H9 (cell line): ENCODE data around the gene ZFAND3. TPM values are rescaled to one million over a fixed set of nuclear protein-coding genes. Genes with fewer than 3 reads are reported as not detected.

Experiments
- DNase-seq: peaks from one replicate; pipeline ENCODE4 v3.0.0-alpha.2; 2017
- H2AFZ ChIP-seq: one replicate; pipeline ENCODE4 v1.6.1; 2013; ENCODE audit warnings: mild to moderate bottlenecking, low read length, control low read depth, moderate library complexity
- H2AK5ac ChIP-seq: 2 replicates; pipeline ENCODE4 v1.6.1; 2013; ENCODE audit warnings: low read length, control low read depth, mixed read lengths; ENCODE audit not compliant: insufficient read length
- H2BK120ac ChIP-seq: one replicate; pipeline ENCODE4 v1.6.1; 2013; ENCODE audit warnings: low read depth, mild to moderate bottlenecking, low read length, control low read depth, inconsistent platforms; ENCODE audit not compliant: poor library complexity, severe bottlenecking
- H2BK12ac ChIP-seq: 2 replicates; pipeline ENCODE4 v1.6.1; 2013; ENCODE audit warnings: low read length, control low read depth, mixed read lengths, low read depth; ENCODE audit not compliant: insufficient read length
- H2BK15ac ChIP-seq: 2 replicates; pipeline ENCODE4 v1.6.1; 2013; ENCODE audit warnings: low read depth, low read length, control low read depth
- H2BK20ac ChIP-seq: one replicate; pipeline ENCODE4 v1.6.1; 2013; ENCODE audit warnings: low read depth, mild to moderate bottlenecking, low read length, control low read depth, inconsistent platforms; ENCODE audit not compliant: poor library complexity, severe bottlenecking
- H2BK5ac ChIP-seq: 2 replicates; pipeline ENCODE4 v1.6.1; 2013; ENCODE audit warnings: low read length, control low read depth, mixed read lengths; ENCODE audit not compliant: insufficient read length
- H3K14ac ChIP-seq: 2 replicates; pipeline ENCODE4 v1.6.1; 2013; ENCODE audit warnings: low read length, control low read depth; ENCODE audit not compliant: insufficient read depth
- H3K18ac ChIP-seq: 2 replicates; pipeline ENCODE4 v1.6.1; 2013; ENCODE audit warnings: low read depth, mild to moderate bottlenecking, mixed read lengths, low read length, control low read depth; ENCODE audit not compliant: insufficient read length
- H3K23ac ChIP-seq: 2 replicates; pipeline ENCODE4 v1.6.1; 2013; ENCODE audit warnings: low read length, control low read depth, mixed read lengths, low read depth; ENCODE audit not compliant: insufficient read length
- H3K23me2 ChIP-seq: 2 replicates; pipeline ENCODE4 v1.6.1; 2013; ENCODE audit warnings: low read depth, mild to moderate bottlenecking, mixed read lengths, low read length, control low read depth; ENCODE audit not compliant: insufficient read length, poor library complexity, severe bottlenecking
- H3K27ac ChIP-seq: 2 replicates; pipeline ENCODE4 v1.5.1; 2013; ENCODE audit warnings: low read length, control low read depth, mixed read lengths, low read depth; ENCODE audit not compliant: insufficient read length
- H3K27me3 ChIP-seq: 2 replicates; pipeline ENCODE4 v1.6.1; 2013; ENCODE audit warnings: low read length, control low read depth, inconsistent platforms; ENCODE audit not compliant: insufficient read depth
- H3K4ac ChIP-seq: 2 replicates; pipeline ENCODE4 v1.6.1; 2013; ENCODE audit warnings: low read depth, mild to moderate bottlenecking, control low read depth, inconsistent platforms, low read length, moderate library complexity
- H3K4me1 ChIP-seq: 2 replicates; pipeline ENCODE4 v1.6.1; 2013; ENCODE audit warnings: low read length, control low read depth, inconsistent platforms; ENCODE audit not compliant: insufficient read depth
- H3K4me2 ChIP-seq: 2 replicates; pipeline ENCODE4 v1.6.1; 2013; ENCODE audit warnings: low read length, control low read depth, mixed read lengths; ENCODE audit not compliant: insufficient read length, insufficient read depth
- H3K56ac ChIP-seq: 2 replicates; pipeline ENCODE4 v1.6.1; 2013; ENCODE audit warnings: low read depth, mild to moderate bottlenecking, mixed read lengths, low read length, control low read depth; ENCODE audit not compliant: insufficient read length
- H3K79me1 ChIP-seq: 2 replicates; pipeline ENCODE4 v1.6.1; 2013; ENCODE audit warnings: low read depth, mild to moderate bottlenecking, moderate library complexity, low read length, control low read depth, inconsistent platforms; ENCODE audit not compliant: insufficient read depth, poor library complexity, severe bottlenecking
- H3K79me2 ChIP-seq: 2 replicates; pipeline ENCODE4 v1.6.1; 2013; ENCODE audit warnings: low read length, control low read depth, inconsistent platforms; ENCODE audit not compliant: insufficient read depth
- H3K9ac ChIP-seq: 2 replicates; pipeline ENCODE4 v1.6.1; 2013; ENCODE audit warnings: low read length, control low read depth, mixed read lengths; ENCODE audit not compliant: insufficient read length; ENCODE audit errors: extremely low read depth
- H3K9me3 ChIP-seq: one replicate; pipeline ENCODE4 v1.6.1; 2013; ENCODE audit warnings: low read depth, low read length, inconsistent platforms; ENCODE audit not compliant: control insufficient read depth
- H3T11ph ChIP-seq: one replicate; pipeline ENCODE4 v1.6.1; 2013; ENCODE audit warnings: mild to moderate bottlenecking, low read length, control low read depth, inconsistent platforms
- H4K20me1 ChIP-seq: one replicate; pipeline ENCODE4 v1.6.1; 2013; ENCODE audit not compliant: control insufficient read depth, insufficient read length, insufficient read depth
- H4K5ac ChIP-seq: 2 replicates; pipeline ENCODE4 v1.6.1; 2013; ENCODE audit warnings: low read depth, mild to moderate bottlenecking, mixed read lengths, low read length, control low read depth; ENCODE audit not compliant: insufficient read length
- H4K8ac ChIP-seq: replicated peaks from 2 replicates; pipeline ENCODE4 v1.6.1; 2013; ENCODE audit warnings: low read length, control low read depth, mixed read lengths, low read depth; ENCODE audit not compliant: insufficient read length
- H4K91ac ChIP-seq: 2 replicates; pipeline ENCODE4 v1.6.1; 2013; ENCODE audit warnings: low read depth, mild to moderate bottlenecking, moderate library complexity, mixed read lengths, low read length, control low read depth; ENCODE audit not compliant: insufficient read length
- H3K27ac Mint-ChIP-seq, 3 experiments: 2 replicates in 2 of 3; 3 replicates in 1 of 3; pipeline ENCODE4 v1.8.0; 2020 to 2021; ENCODE audit warnings: mixed read lengths in 3 of 3, mild to moderate bottlenecking in 1 of 3, moderate library complexity in 1 of 3
- H3K27me3 Mint-ChIP-seq: 2 replicates; pipeline ENCODE4 v1.8.0; 2021; ENCODE audit warnings: low read depth, mild to moderate bottlenecking, moderate library complexity, mixed read lengths
- H3K36me3 Mint-ChIP-seq, 3 experiments: 2 replicates in 2 of 3; 3 replicates in 1 of 3; pipeline ENCODE4 v1.8.0; 2020 to 2021; ENCODE audit warnings: low read depth in 3 of 3, mixed read lengths in 3 of 3; ENCODE audit not compliant: insufficient read depth in 1 of 3
- H3K4me1 Mint-ChIP-seq, 2 experiments: 2 replicates each; pipeline ENCODE4 v1.8.0; 2020; ENCODE audit warnings: mixed read lengths in 2 of 2
- H3K4me3 Mint-ChIP-seq, 2 experiments: 2 replicates in 1 of 2; 3 replicates in 1 of 2; pipeline ENCODE4 v1.8.0; 2020 to 2021; ENCODE audit warnings: mild to moderate bottlenecking in 2 of 2, mixed read lengths in 2 of 2, moderate library complexity in 1 of 2
- H3K9me3 Mint-ChIP-seq, 2 experiments: 2 replicates in 1 of 2; 3 replicates in 1 of 2; pipeline ENCODE4 v1.8.0; 2020; ENCODE audit warnings: mild to moderate bottlenecking in 2 of 2, mixed read lengths in 2 of 2, moderate library complexity in 1 of 2
- WGBS: extraction: QIAGEN DNeasy Blood & Tissue Kit; methylation state at CpG from one replicate; pipeline ENCODE4 v1.1.7; 2013; ENCODE audit warnings: missing lambda C conversion rate, low lambda C conversion rate, mixed read lengths; ENCODE audit not compliant: insufficient read length; ENCODE audit errors: extremely low coverage; 5-methylcytosine and 5-hydroxymethylcytosine counted together
- total RNA-seq: library from RNA; stranded (reverse); gene quantifications from 2 replicates; pipeline ENCODE4 v1.2.1, GENCODE V29; 2021
- TF ChIP-seq, protein P1 (sequence below): fragments of 200-600 bp; sonication (generic); conservative IDR thresholded peaks from 3 replicates; pipeline ENCODE4 v1.8.0; 2021; ENCODE audit warnings: antibody characterized with exemption, mild to moderate bottlenecking

The ZFAND3 gene
- total RNA-seq, 1 experiment from 2014 or later: 57.7 TPM

DNA sequence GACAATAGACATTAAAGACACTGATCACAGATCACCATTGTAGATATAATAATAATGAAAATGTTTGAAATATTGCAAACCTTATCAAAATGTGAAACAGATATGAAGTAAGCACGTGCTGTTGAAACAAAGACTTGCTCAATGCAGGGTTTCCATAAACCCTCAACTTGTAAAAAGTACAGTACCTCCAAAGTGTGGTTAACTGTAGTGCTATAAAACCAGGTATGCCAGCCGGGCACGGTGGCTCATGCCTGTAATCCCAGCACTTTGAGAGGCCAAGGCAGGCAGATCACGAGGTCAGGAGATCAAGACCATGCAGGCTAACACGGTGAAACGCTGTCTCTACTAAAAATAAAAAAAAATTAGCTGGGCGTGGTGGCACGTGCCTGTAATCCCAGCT lies 96.6 kb downstream of the ZFAND3 start:
- no peak for DNase-seq
- Histone ChIP-seq H2AFZ (no peak overlapping the region), H3K23ac (no peak overlapping the region), H4K5ac (no peak overlapping the region), H2BK12ac (no peak overlapping the region), H3K4ac (no peak overlapping the region), H2AK5ac (no peak overlapping the region), H2BK120ac (no peak overlapping the region), H2BK15ac (no peak overlapping the region), H3K56ac (no peak overlapping the region), H3K4me2 (no peak overlapping the region), H3K9me3 (no peaks in the 10 kb centered on the region), H3K79me1 (peaks cover 5% of the 10 kb centered on the region), H3K4me1 (no peaks in the 10 kb centered on the region), H4K20me1 (no peaks in the 10 kb centered on the region), H4K8ac (no peak overlapping the region), H3K14ac (no peak overlapping the region), H2BK20ac (no peak overlapping the region), H2BK5ac (no peak overlapping the region), H3K23me2 (no peaks in the 10 kb centered on the region), H3K27ac (no peak overlapping the region), H4K91ac (no peak overlapping the region), H3K9ac (no peak overlapping the region), H3K79me2 (peaks cover 1% of the 10 kb centered on the region; the same call in 1 of the 2 replicates), H3T11ph (no peak overlapping the region), H3K18ac (no peak overlapping the region), H3K27me3 (no peaks in the 10 kb centered on the region)
- Mint-ChIP-seq H3K27me3 (no peaks in the 10 kb centered on the region), H3K9me3 (no peaks in the 10 kb centered on the region), H3K27ac (no peak overlapping the region), H3K4me3 (no peak overlapping the region), H3K4me1 (peaks cover 24 to 29% of the 10 kb centered on the region in 2 experiments), H3K36me3 (peaks cover 0 to 5% (median 3%) of the 10 kb centered on the region in 3 experiments; a peak in 3 of 7 replicates)
- TF ChIP-seq, protein P1, sequence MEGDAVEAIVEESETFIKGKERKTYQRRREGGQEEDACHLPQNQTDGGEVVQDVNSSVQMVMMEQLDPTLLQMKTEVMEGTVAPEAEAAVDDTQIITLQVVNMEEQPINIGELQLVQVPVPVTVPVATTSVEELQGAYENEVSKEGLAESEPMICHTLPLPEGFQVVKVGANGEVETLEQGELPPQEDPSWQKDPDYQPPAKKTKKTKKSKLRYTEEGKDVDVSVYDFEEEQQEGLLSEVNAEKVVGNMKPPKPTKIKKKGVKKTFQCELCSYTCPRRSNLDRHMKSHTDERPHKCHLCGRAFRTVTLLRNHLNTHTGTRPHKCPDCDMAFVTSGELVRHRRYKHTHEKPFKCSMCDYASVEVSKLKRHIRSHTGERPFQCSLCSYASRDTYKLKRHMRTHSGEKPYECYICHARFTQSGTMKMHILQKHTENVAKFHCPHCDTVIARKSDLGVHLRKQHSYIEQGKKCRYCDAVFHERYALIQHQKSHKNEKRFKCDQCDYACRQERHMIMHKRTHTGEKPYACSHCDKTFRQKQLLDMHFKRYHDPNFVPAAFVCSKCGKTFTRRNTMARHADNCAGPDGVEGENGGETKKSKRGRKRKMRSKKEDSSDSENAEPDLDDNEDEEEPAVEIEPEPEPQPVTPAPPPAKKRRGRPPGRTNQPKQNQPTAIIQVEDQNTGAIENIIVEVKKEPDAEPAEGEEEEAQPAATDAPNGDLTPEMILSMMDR: no peak
- no CpG with 5 or more reads among the region's 8 CpGs for WGBS
